HEK293 (cell line): ENCODE data around the gene ACIN1.

ENCODE experiments used
- SALL2 ChIP-seq: fragments of 450-650 bp; formaldehyde crosslinking; IDR thresholded peaks from 2 replicates; pipeline ENCODE4 v1.5.0; 2017; ENCODE audit warnings: missing biosample characterization, mild to moderate bottlenecking, missing genetic modification characterization, borderline replicate concordance
- ZNF121 ChIP-seq: fragments of 450-650 bp; formaldehyde crosslinking; IDR thresholded peaks from 2 replicates; pipeline ENCODE4 v1.5.1; 2016; ENCODE audit warnings: missing biosample characterization, missing genetic modification characterization
- ZNF184 ChIP-seq: fragments of 450-650 bp; IDR thresholded peaks from 2 replicates; pipeline ENCODE4 v1.5.1; 2018; ENCODE audit warnings: missing biosample characterization, mild to moderate bottlenecking, missing genetic modification characterization
- ZNF2 ChIP-seq: fragments of 450-650 bp; formaldehyde crosslinking; IDR thresholded peaks from 2 replicates; pipeline ENCODE4 v1.5.1; 2016; ENCODE audit warnings: missing biosample characterization, missing genetic modification characterization
- ZNF544 ChIP-seq: fragments of 450-650 bp; formaldehyde crosslinking; IDR thresholded peaks from 2 replicates; pipeline ENCODE4 v1.5.0; 2017; ENCODE audit warnings: missing biosample characterization, missing genetic modification characterization
- ZNF596 ChIP-seq: fragments of 450-650 bp; IDR thresholded peaks from 2 replicates; pipeline ENCODE4 v1.5.0; 2018; ENCODE audit warnings: missing biosample characterization, mild to moderate bottlenecking, missing genetic modification characterization, moderate library complexity
- ZNF670 ChIP-seq: fragments of 450-650 bp; formaldehyde crosslinking; IDR thresholded peaks from 2 replicates; pipeline ENCODE4 v1.5.1; 2016; ENCODE audit warnings: missing biosample characterization, missing genetic modification characterization, low read depth
- ZXDB ChIP-seq: fragments of 450-650 bp; formaldehyde crosslinking; IDR thresholded peaks from 2 replicates; pipeline ENCODE4 v1.5.1; 2016; ENCODE audit warnings: missing biosample characterization, missing genetic modification characterization
- TF ChIP-seq, protein P1 (sequence below): fragments of 450-650 bp; formaldehyde crosslinking; IDR thresholded peaks from 2 replicates; pipeline ENCODE4 v1.5.1; 2016; ENCODE audit warnings: missing biosample characterization, missing genetic modification characterization
- TF ChIP-seq, protein P2 (sequence below): fragments of 450-650 bp; formaldehyde crosslinking; IDR thresholded peaks from 2 replicates; pipeline ENCODE4 v1.5.1; 2016; ENCODE audit warnings: missing biosample characterization, missing genetic modification characterization
- TF ChIP-seq, protein P3 (sequence below): fragments of 450-650 bp; formaldehyde crosslinking; optimal IDR thresholded peaks from 2 replicates; pipeline ENCODE3; 2016; ENCODE audit warnings: missing biosample characterization, mild to moderate bottlenecking, missing genetic modification characterization

DNA sequence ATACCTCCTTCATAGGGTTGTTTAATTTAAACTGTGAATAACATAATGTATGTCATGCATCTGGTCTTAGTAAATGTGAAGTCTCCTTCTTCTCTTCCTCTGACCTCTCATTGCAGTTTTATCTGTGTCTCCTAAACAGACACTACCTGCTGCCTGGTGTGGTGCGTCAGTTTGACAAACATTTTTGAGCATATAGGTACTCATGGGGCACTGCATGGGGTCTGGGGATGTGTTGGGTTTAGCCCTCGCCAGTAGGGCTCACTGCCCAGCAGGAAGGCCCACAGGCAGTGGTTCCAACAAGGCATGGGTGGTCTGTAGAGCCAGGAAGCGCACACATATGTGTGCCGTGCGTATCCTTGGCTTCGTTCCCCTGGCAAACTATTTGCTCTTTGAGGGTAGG, 27.1 kb upstream of the ACIN1 start:
- TF ChIP-seq, protein P1, sequence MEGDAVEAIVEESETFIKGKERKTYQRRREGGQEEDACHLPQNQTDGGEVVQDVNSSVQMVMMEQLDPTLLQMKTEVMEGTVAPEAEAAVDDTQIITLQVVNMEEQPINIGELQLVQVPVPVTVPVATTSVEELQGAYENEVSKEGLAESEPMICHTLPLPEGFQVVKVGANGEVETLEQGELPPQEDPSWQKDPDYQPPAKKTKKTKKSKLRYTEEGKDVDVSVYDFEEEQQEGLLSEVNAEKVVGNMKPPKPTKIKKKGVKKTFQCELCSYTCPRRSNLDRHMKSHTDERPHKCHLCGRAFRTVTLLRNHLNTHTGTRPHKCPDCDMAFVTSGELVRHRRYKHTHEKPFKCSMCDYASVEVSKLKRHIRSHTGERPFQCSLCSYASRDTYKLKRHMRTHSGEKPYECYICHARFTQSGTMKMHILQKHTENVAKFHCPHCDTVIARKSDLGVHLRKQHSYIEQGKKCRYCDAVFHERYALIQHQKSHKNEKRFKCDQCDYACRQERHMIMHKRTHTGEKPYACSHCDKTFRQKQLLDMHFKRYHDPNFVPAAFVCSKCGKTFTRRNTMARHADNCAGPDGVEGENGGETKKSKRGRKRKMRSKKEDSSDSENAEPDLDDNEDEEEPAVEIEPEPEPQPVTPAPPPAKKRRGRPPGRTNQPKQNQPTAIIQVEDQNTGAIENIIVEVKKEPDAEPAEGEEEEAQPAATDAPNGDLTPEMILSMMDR (tag by site-specific recombination): no peak
- TF ChIP-seq ZNF184 (tag by site-specific recombination) (no peak), ZNF2 (tag by site-specific recombination) (no peak), ZNF596 (tag by site-specific recombination) (no peak), ZNF544 (tag by site-specific recombination) (no peak), ZNF121 (tag by site-specific recombination) (no peak), ZXDB (tag by site-specific recombination) (no peak), ZNF670 (no peak), SALL2 (tag by site-specific recombination) (no peak)
- TF ChIP-seq, protein P2, sequence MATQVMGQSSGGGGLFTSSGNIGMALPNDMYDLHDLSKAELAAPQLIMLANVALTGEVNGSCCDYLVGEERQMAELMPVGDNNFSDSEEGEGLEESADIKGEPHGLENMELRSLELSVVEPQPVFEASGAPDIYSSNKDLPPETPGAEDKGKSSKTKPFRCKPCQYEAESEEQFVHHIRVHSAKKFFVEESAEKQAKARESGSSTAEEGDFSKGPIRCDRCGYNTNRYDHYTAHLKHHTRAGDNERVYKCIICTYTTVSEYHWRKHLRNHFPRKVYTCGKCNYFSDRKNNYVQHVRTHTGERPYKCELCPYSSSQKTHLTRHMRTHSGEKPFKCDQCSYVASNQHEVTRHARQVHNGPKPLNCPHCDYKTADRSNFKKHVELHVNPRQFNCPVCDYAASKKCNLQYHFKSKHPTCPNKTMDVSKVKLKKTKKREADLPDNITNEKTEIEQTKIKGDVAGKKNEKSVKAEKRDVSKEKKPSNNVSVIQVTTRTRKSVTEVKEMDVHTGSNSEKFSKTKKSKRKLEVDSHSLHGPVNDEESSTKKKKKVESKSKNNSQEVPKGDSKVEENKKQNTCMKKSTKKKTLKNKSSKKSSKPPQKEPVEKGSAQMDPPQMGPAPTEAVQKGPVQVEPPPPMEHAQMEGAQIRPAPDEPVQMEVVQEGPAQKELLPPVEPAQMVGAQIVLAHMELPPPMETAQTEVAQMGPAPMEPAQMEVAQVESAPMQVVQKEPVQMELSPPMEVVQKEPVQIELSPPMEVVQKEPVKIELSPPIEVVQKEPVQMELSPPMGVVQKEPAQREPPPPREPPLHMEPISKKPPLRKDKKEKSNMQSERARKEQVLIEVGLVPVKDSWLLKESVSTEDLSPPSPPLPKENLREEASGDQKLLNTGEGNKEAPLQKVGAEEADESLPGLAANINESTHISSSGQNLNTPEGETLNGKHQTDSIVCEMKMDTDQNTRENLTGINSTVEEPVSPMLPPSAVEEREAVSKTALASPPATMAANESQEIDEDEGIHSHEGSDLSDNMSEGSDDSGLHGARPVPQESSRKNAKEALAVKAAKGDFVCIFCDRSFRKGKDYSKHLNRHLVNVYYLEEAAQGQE (tag by site-specific recombination): no peak
- TF ChIP-seq, protein P3, sequence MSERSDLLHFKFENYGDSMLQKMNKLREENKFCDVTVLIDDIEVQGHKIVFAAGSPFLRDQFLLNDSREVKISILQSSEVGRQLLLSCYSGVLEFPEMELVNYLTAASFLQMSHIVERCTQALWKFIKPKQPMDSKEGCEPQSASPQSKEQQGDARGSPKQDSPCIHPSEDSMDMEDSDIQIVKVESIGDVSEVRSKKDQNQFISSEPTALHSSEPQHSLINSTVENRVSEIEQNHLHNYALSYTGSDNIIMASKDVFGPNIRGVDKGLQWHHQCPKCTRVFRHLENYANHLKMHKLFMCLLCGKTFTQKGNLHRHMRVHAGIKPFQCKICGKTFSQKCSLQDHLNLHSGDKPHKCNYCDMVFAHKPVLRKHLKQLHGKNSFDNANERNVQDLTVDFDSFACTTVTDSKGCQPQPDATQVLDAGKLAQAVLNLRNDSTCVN (tag by site-specific recombination): no peak
